Measurements from ENCODE around the gene LAMB2.

GRCh38 chr3:49140080-49140479 is 7.2 kb upstream of the LAMB2 start:
- TF ChIP-seq CTCF (conservative IDR thresholded peaks at IDR 0.05; ENCODE audit: low read length) (no peak), EZH2phosphoT487 (IDR thresholded peaks at IDR 0.05; ENCODE audit: borderline replicate concordance, low read depth, low read length) (no peak)

Measured in OCI-LY7 (cell line).